CD4-positive, alpha-beta T cell treated with Interleukin-17A for 1 hour (primary cell): ENCODE results near the gene CAMSAP2.
A peak's percentile ranks its signal among the peaks of the same experiment; 100 is the strongest.

ENCODE experiments used
- DNase-seq: peaks from one replicate; pipeline ENCODE4 v3.0.0-alpha.2; 2020

CAMSAP2 gene

GRCh38 chr1:200900877-200901276 is 162.2 kb downstream of the CAMSAP2 start:
- DNase-seq, result no peak

GRCh38 chr1:200901350-200901749 is 162.7 kb downstream of the CAMSAP2 start:
- no peak for DNase-seq

GRCh38 chr1:200901796-200902444 is 163.2 kb downstream of the CAMSAP2 start:
- no peak for DNase-seq

- DNase-seq, result no peak
Measured at GRCh38 chr1:200903793-200904192, 165.1 kb downstream of the CAMSAP2 start.

- DNase-seq, result no peak
Measured at GRCh38 chr1:200904772-200905171, 166.1 kb downstream of the CAMSAP2 start.

GRCh38 chr1:200905411-200906052 is 166.8 kb downstream of the CAMSAP2 start:
- DNase-seq, result peak; percentile 77

- DNase-seq, result no peak
Measured at GRCh38 chr1:200906491-200906890, 167.8 kb downstream of the CAMSAP2 start.

- DNase-seq, result no peak
Measured at GRCh38 chr1:200907611-200908097, 169.0 kb downstream of the CAMSAP2 start.

- DNase-seq, result no peak
Measured at GRCh38 chr1:200908191-200908868, 169.6 kb downstream of the CAMSAP2 start.

GRCh38 chr1:200909071-200909470 is 170.4 kb downstream of the CAMSAP2 start:
- DNase-seq, result no peak

GRCh38 chr1:200909757-200910239 is 171.1 kb downstream of the CAMSAP2 start:
- DNase-seq, result no peak
